ENCODE data around the gene ATP13A2. TPM values are rescaled to one million over a fixed set of nuclear protein-coding genes. Genes with fewer than 3 reads are reported as not detected.

ATP13A2 gene
- polyA plus RNA-seq, 1 experiment = 5.6 TPM

GRCh38 chr1:16976966-16977365 lies 34.8 kb downstream of the ATP13A2 start:
- CTCF ChIA-PET = no interaction called here
- Histone ChIP-seq H3K27me3 (ENCODE audit: control insufficient read depth, insufficient read depth, low read length) (no peaks in the 10 kb centered on the region), H3K4me3 (ENCODE audit: low read depth, low read length) (no peak overlapping the region), H3K27ac (ENCODE audit: low read depth, low read length) (no peak overlapping the region), H3K9me3 (ENCODE audit: control insufficient read depth, insufficient read depth, low read length) (no peaks in the 10 kb centered on the region; the same call in 1 of the 2 replicates)
- no peak for TF ChIP-seq CTCF (IDR thresholded peaks at IDR 0.05; ENCODE audit: low read depth, low read length)
- POLR2A ChIA-PET = no interaction called here
- DNase-seq (ENCODE audit: low read depth, low spot score) = no peak

GRCh38 chr1:16975838-16976237 lies 35.9 kb downstream of the ATP13A2 start:
- no peak for TF ChIP-seq CTCF (IDR thresholded peaks at IDR 0.05; ENCODE audit: low read depth, low read length)
- no peak for DNase-seq (ENCODE audit: low read depth, low spot score)
- Histone ChIP-seq H3K4me3 (ENCODE audit: low read depth, low read length) (no peak overlapping the region), H3K9me3 (ENCODE audit: control insufficient read depth, insufficient read depth, low read length) (no peaks in the 10 kb centered on the region; the same call in 1 of the 2 replicates), H3K27me3 (ENCODE audit: control insufficient read depth, insufficient read depth, low read length) (no peaks in the 10 kb centered on the region), H3K27ac (ENCODE audit: low read depth, low read length) (no peak overlapping the region)
- ChIA-PET POLR2A (no interaction called here), CTCF (no interaction called here)

- ChIA-PET POLR2A (no interaction called here), CTCF (no interaction called here)
Observed at GRCh38 chr1:16975211-16975610, 36.5 kb downstream of the ATP13A2 start.

GRCh38 chr1:16973215-16973614 lies 38.5 kb downstream of the ATP13A2 start:
- Histone ChIP-seq H3K27me3 (ENCODE audit: control insufficient read depth, insufficient read depth, low read length) (no peaks in the 10 kb centered on the region), H3K9me3 (ENCODE audit: control insufficient read depth, insufficient read depth, low read length) (peaks cover under 1% of the 10 kb centered on the region; the same call in 1 of the 2 replicates), H3K27ac (ENCODE audit: low read depth, low read length) (no peak overlapping the region), H3K4me3 (ENCODE audit: low read depth, low read length) (no peak overlapping the region)
- no peak for DNase-seq (ENCODE audit: low read depth, low spot score)
- ChIA-PET POLR2A (no interaction called here), CTCF (interaction anchor here (1.7 kb wide), 1 partner anchor 13 kb away, joined by 17 read pairs; no protein-coding TSS in a partner anchor)
- TF ChIP-seq CTCF (IDR thresholded peaks at IDR 0.05; ENCODE audit: low read depth, low read length) = no peak

More at GRCh38 chr1:16975211-16975610, 36.5 kb downstream of the ATP13A2 start:
- H3K9me3 ChIP-seq (ENCODE audit: control insufficient read depth, insufficient read depth, low read length) = no peaks in the 10 kb centered on the region; the same call in 1 of the 2 replicates
- no peak overlapping the region for H3K4me3 ChIP-seq (ENCODE audit: low read depth, low read length)
- no peak for TF ChIP-seq CTCF (IDR thresholded peaks at IDR 0.05; ENCODE audit: low read depth, low read length)
- DNase-seq (ENCODE audit: low read depth, low spot score) = no peak
- no peak overlapping the region for H3K27ac ChIP-seq (ENCODE audit: low read depth, low read length)
- no peaks in the 10 kb centered on the region for H3K27me3 ChIP-seq (ENCODE audit: control insufficient read depth, insufficient read depth, low read length)

GRCh38 chr1:16972189-16972895 lies 39.4 kb downstream of the ATP13A2 start:
- DNase-seq (ENCODE audit: low read depth, low spot score) = no peak
- ChIA-PET CTCF (interaction anchor here (0.6 to 1.7 kb wide), 3 partner anchors 12 to 354 kb away, joined by 5 to 17 read pairs (median 7); no protein-coding TSS in a partner anchor), POLR2A (no interaction called here)
- no peak overlapping the region for H3K27ac ChIP-seq (ENCODE audit: low read depth, low read length)
- TF ChIP-seq CTCF (IDR thresholded peaks at IDR 0.05; ENCODE audit: low read depth, low read length) = no peak
- H3K4me3 ChIP-seq (ENCODE audit: low read depth, low read length) = no peak overlapping the region
- H3K27me3 ChIP-seq (ENCODE audit: control insufficient read depth, insufficient read depth, low read length) = no peaks in the 10 kb centered on the region
- peaks cover 4% of the 10 kb centered on the region; the same call in 1 of the 2 replicates for H3K9me3 ChIP-seq (ENCODE audit: control insufficient read depth, insufficient read depth, low read length)

Data from AG04450 (cell line).